ENCODE results near the gene CCNH.

CCNH gene

GRCh38 chr5:87401626-87402025, 11.1 kb downstream of the CCNH start:
- no peak for DNase-seq

DNA sequence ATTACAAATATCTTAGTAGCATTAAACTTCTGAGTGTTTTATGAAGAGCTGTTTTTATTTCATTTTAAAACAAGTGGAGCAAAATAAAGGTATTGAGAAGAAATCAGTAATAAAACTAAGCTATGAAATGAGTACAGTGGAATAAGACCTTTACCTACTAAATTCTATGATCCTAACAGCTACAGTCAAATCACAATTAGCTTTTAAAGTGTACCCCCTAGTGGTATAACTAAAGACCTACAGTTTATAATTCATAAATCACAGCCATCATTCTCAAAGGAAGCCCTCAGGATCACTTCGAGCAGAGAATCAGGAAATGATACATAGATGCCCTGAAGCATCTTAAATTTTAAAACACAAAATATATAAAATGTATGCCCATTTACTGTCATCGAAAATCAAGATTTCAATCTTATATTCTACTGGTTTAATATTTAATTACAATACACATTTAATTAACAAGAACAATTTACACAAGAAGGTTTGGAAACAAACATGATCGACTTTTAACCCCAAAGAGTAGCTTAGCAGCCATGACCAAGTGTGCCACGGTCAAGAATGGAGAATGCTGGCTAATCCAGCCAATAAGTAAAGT, 12.3 kb downstream of the CCNH start:
- no peak for DNase-seq

DNA sequence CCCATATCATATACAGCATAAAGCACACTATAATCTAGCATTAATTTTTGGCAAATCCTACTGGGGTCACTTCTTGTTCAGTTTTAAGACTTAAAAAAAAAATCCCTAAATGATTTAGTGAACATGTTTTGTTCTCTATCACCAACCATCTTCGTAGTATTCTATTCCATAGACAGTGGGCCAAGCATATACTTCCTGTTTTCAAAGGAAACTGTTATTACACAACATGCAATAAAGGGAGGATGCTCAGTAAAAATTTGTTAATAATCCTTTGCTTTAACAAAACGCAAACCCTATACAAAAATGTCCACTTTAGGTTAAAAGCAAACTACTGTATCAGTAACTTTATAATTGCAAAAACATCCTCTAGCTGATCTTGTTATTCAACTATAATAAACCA, 13.0 kb downstream of the CCNH start:
- no peak for DNase-seq

DNA sequence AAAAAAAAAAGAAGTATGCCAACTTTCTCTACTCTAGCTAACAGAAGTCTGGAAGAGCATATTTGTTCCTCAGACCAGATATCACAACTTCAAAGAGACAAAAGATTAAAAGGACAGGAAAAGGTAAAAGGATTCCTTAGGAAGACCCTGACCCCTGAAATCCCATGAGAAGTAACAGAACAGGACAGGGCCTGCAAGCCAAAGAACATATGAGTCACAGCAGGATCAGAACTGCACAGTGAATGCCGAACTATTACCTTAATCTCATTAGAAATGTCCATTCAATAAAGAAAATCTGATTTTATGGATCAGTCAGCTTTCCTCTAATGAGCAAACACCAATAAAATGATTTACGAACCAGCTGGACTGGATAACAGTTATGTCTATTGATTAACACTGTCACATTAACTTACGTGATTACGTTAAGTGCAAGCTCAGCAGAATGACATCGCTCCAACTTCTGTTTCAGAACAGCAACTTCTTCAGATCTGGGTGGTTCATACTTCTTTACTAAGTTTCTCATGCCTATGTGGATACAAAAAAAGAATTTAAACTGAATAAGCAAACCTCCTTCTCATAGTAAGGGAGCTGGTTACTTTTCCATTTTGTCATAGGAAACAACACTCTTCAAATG, 13.6 kb downstream of the CCNH start:
- DNase-seq, result no peak

- no peak for DNase-seq
Measured at GRCh38 chr5:87394411-87395165, 18.1 kb downstream of the CCNH start.

- no peak for DNase-seq
Measured at GRCh38 chr5:87393331-87393730, 19.4 kb downstream of the CCNH start.

- DNase-seq, result no peak
Measured at GRCh38 chr5:87392801-87393200, 19.9 kb downstream of the CCNH start.

GRCh38 chr5:87392170-87392569, 20.6 kb downstream of the CCNH start:
- DNase-seq, result no peak

- DNase-seq, result no peak
Measured at GRCh38 chr5:87390576-87391199, 22.0 kb downstream of the CCNH start.

DNA sequence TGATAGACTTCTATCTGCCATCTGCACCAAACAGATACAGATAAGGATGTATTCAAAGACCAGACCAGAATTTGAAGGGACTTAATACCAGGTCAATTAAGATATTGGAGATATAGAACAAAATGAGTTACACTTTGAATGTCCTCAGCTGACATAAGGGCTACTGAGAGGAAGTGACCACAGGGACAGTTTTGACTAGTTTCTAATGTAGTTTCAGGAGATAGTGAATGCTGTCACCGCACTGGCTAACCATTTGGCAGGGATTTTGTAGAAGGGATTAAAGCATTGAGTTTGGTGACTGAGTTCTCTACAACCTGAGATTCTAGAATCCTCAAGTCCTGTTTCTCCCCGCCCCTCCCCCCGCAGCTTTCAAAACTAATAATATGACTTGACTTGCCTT, 22.7 kb downstream of the CCNH start:
- DNase-seq, result no peak

DNA sequence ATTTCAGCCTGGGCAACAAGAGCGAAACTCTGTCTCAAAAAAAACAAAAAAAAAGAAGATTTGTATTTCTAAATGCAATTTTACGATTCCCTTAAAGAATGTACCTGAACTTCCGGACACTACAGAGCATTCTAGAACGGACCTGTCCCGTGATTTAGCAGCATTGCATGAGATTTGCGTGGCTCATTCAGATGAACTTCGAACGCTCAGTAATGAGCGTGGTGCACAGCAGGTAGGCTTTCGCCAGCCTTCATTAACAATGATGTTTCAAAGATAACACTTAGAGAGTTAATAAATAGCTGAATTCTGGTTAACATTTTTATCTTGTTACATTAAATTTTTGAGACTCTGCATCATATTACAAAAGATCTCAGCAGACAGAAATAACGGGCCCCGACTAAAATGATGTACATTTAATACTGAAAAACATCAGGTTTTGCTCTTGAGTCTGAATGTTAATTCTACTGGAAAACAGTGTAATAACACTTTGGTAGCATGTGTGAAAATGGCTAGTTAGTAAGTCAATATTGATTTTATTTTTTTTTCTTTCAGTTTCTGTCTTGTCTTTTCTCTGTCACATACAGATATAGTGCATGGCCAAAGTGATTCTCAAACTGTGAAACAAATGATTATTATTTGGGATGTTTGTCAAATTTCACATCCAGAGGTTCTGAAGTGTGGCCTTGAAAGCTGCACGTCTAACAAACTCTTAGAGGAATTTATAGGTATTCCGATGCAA, 23.3 kb downstream of the CCNH start:
- no peak for DNase-seq

- no peak for DNase-seq
Measured at GRCh38 chr5:87388129-87388528, 24.6 kb downstream of the CCNH start.

DNA sequence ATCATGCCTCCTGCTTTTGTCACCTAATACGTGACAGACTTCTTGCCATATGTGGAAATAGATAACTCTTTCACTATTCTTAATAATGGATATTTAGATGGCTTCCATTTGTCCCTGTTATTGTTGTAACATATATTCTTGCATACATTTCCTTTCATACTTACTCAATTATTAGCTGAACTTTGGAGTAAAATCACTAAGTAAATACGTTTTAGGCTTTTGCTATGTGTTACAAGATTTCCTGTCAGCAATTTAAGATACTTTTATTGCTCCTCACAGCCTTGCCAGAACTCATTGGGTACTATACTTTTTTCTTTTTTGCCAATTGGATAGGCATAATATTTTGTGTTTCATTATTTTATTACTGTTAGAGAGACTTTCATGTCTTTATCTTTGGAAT, 26.9 kb downstream of the CCNH start:
- DNase-seq, result no peak

DNA sequence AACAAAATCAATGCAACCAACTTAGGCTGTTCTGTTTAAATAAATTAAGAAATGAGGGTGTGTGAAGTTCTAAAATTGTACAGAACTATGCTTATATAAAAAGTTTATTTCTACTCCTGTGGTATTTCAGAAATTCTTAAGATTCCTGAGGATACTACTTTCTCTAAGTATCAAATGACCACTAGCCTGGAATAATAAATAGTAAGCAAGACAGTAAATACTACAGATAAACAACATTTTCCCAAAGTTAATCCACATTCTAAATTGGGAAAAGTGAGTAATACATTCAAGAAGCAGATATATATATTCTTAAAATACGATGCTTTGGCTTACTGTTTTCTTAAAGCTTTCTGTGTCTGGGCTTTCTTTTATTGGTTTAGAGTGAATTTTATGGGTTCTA, 29.5 kb downstream of the CCNH start:
- DNase-seq, result no peak

DNA sequence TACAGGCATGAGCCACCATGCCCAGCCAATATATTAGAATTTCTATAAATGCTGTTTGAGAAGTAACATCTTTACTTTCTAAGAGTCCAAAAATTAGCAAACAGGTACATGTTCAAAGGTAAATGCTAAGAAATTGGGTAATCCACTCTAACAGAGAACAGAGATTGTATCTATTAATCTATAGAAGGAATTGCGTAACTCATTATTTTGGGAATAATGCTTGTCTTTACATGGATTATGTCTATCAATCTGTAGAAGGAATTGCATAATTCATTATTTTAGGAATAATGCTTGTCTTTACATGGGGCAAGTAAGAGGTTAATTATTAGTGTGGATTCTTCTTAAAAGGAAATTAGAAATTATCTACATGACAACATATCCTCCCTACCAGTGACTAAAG, 30.5 kb downstream of the CCNH start:
- DNase-seq, result no peak

DNA sequence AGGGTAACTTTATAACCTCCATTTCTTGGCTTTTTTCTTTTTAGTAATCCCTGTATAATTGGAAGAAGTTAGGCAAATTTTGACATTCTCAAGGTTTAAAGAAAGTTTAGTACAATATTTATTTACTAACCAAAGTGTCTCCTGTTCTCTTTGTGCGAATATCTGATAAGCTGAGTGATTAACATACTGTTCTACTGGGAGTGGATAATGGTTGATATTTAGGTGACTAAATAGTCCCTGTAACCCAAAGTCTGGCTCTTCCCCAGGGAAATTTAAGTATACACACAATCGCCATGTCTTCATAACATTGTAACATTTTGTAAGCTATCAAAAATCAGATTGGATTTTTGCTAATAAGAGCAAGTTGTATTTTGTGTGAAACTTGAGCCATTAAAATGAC, 40.0 kb downstream of the CCNH start:
- no peak for DNase-seq

DNA sequence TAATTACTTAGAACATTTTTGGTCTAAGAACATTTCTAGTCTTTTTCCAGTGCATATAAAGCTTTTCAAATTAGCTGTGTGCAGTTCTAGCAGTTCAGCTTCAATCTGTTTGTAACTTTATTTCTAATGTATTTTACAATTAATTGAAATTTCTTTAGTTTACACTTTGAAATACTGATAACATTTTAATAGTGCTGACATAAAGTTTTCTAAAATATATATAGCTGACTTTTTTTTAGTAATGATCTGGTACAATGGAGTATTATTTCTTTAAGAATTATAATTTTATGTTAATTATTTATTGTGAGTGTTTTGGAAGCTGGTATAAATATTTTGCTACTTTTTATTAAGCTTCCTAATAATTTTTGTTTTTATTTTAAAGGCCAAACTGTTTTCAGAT, 43.3 kb downstream of the CCNH start:
- no peak for DNase-seq

DNA sequence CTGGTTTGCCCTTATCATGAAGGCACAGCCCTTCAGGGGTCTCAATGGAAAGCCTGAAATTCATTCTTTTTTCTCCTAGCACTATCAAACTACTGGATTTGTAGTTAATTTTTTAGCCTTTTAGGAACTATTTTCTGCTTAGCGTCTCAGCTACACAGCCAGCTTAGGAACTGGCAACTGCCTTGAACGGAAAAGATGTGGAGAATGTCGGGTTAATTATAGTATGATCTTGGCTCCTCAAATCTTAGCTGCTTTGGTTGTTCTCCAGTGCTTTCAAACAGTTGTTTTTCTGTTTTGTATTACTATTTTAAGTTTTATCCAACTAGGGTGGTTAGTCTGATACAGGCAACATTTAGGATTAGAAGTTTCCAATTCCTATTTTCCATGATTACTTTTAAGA, 44.1 kb downstream of the CCNH start:
- no peak for DNase-seq

- no peak for DNase-seq
Measured at GRCh38 chr5:87367243-87367642, 45.5 kb downstream of the CCNH start.

- no peak for DNase-seq
Measured at GRCh38 chr5:87361536-87362213, 51.1 kb downstream of the CCNH start.

- no peak for DNase-seq
Measured at GRCh38 chr5:87361031-87361445, 51.7 kb downstream of the CCNH start.

DNA sequence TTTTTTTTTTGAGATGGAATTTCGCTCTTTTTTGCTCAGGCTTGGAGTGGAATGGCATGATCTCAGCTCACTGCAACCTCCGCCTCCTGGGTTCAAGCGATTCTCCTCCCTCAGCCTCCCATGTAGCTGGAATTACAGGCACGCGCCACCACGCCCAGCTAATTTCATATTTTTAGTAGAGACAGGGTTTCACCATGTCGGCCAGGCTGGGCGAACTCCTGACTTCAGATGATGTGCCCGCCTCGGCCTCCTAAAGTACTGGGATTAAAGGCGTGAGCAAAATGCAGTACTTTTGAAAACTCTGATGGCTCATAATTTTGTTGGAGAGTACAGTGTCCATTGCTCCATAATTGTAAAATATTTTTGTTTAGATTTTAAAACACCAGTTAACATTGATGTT, 52.6 kb downstream of the CCNH start:
- no peak for DNase-seq

- DNase-seq, result no peak
Measured at GRCh38 chr5:87359106-87359505, 53.6 kb downstream of the CCNH start.

Data from NCI-H2107 (cell line).